GM23248 (cell line): ENCODE data around the gene SART3.

ENCODE experiments used
- EZH2 ChIP-seq: fragments of 200-600 bp; sonication (generic); IDR thresholded peaks from 2 replicates; pipeline ENCODE4 v1.6.1; 2018; ENCODE audit warnings: antibody characterized with exemption, mild to moderate bottlenecking; ENCODE audit not compliant: insufficient read depth, poor library complexity, severe bottlenecking
- EZH2phosphoT487 ChIP-seq: fragments of 200-600 bp; sonication (generic); IDR thresholded peaks from 2 replicates; pipeline ENCODE4 v1.6.1; 2018; ENCODE audit warnings: antibody characterized with exemption, moderate library complexity, mild to moderate bottlenecking, low read depth; ENCODE audit not compliant: insufficient read depth

- no peak for TF ChIP-seq EZH2phosphoT487
- TF ChIP-seq EZH2: no peak
Measured at GRCh38 chr12:108517288-108518100, 43.5 kb downstream of the SART3 start.
